HepG2 (cell line): ENCODE measurements around the gene PLCB4. TPM values are rescaled to one million over a fixed set of nuclear protein-coding genes. Genes with fewer than 3 reads are reported as not detected.

ENCODE experiments used
- ATAC-seq: fragments of 200-7000 bp; cut with Tn5 transposase; 3 replicates; pipeline ENCODE4 v1.9.1; 2020; ENCODE audit warnings: mild to moderate bottlenecking, moderate library complexity
- BruUV-seq: library from RNA; stranded (reverse); fragments of 400-500 nt; replicated peaks from 2 replicates; lab custom pipeline; 2021; lab: Mats Ljungman, UMichigan
- CTCF ChIA-PET: fragments of 300-600 bp; formaldehyde crosslinking; extraction: SDS; loops from one replicate; lab custom pipeline; 2021; ENCODE audit warnings: low total read pairs, inconsistent platforms, low intra/inter-chr PET ratio; lab: Yijun Ruan, JAX
- POLR2A ChIA-PET: fragments of 350-600 bp; sonication (Branson Sonifier 250); formaldehyde crosslinking; loops from one replicate; lab custom pipeline; 2020; ENCODE audit warnings: antibody characterized with exemption, inconsistent platforms; lab: Yijun Ruan, JAX
- DNase-seq: peaks from one replicate; pipeline ENCODE4 v3.0.0-alpha.2; 2015; ENCODE audit warnings: low spot score
- FAIRE-seq: peaks from 3 replicates; lab custom pipeline; 2011; peaks lifted over from hg19 to GRCh38; lab: Jason Lieb, UNC
- H2AFZ ChIP-seq: one replicate; pipeline ENCODE4 v1.6.1; 2011; ENCODE audit warnings: low read length, inconsistent platforms
- H3K27ac ChIP-seq: fragments of 300-600 bp; 3 replicates; pipeline ENCODE4 v1.8.0; 2011; ENCODE audit warnings: mixed run types, mild to moderate bottlenecking, mixed read lengths, low read length, inconsistent platforms; ENCODE audit not compliant: insufficient read depth; ENCODE audit errors: extremely low read length
- H3K27me3 ChIP-seq, 2 experiments: fragments of 200-600 bp in 1 of 2; 2 replicates in 1 of 2; 3 replicates in 1 of 2; pipeline versions ENCODE4 v1.6.0 to v1.8.0; 2011; ENCODE audit warnings: low read length in 2 of 2, mild to moderate bottlenecking in 2 of 2, moderate library complexity in 2 of 2, inconsistent platforms in 1 of 2; ENCODE audit not compliant: insufficient read depth in 2 of 2, control insufficient read depth in 1 of 2
- H3K36me3 ChIP-seq, 2 experiments: fragments of 200-600 bp in 1 of 2; replicated peaks in 1 of 2; 2 replicates in 1 of 2; 3 replicates in 1 of 2; pipeline versions ENCODE4 v1.5.1 to v1.8.0; 2011; ENCODE audit warnings: low read length in 2 of 2, inconsistent platforms in 1 of 2; ENCODE audit not compliant: insufficient read depth in 2 of 2, control insufficient read depth in 1 of 2
- H3K4me1 ChIP-seq: 2 replicates; pipeline ENCODE4 v1.5.1; 2012; ENCODE audit warnings: low read length, inconsistent platforms; ENCODE audit not compliant: insufficient read depth
- H3K4me2 ChIP-seq: 2 replicates; pipeline ENCODE4 v1.6.0; 2011; ENCODE audit warnings: low read depth, low read length, inconsistent platforms
- H3K4me3 ChIP-seq, 3 experiments: fragments of 200-600 bp in 1 of 3; sonication (generic), shearing (Covaris generic) in 1 of 3; replicated peaks in 1 of 3; 2 replicates each; pipeline ENCODE4 v1.5.1; 2011 to 2016; ENCODE audit warnings: low read length in 3 of 3, inconsistent platforms in 2 of 3, low read depth in 2 of 3, mild to moderate bottlenecking in 2 of 3, control low read depth in 1 of 3, mixed read lengths in 1 of 3; ENCODE audit not compliant: insufficient read depth in 1 of 3
- H3K79me2 ChIP-seq: one replicate; pipeline ENCODE4 v1.6.1; 2011; ENCODE audit warnings: low read length, inconsistent platforms; ENCODE audit not compliant: insufficient read depth
- H3K9ac ChIP-seq: 2 replicates; pipeline ENCODE4 v1.6.0; 2011; ENCODE audit warnings: mild to moderate bottlenecking, low read depth, low read length, inconsistent platforms; ENCODE audit not compliant: insufficient read depth
- H3K9me3 ChIP-seq: 2 replicates; pipeline ENCODE4 v1.5.1; 2012; ENCODE audit warnings: mild to moderate bottlenecking, low read length
- H4K20me1 ChIP-seq: 2 replicates; pipeline ENCODE4 v1.6.0; 2011; ENCODE audit warnings: inconsistent platforms, mild to moderate bottlenecking, low read length, moderate library complexity; ENCODE audit not compliant: insufficient read depth
- FOXJ3 ChIP-seq: sonication (generic); formaldehyde crosslinking; IDR thresholded peaks from 2 replicates; pipeline ENCODE4 v1.4.0; 2020; ENCODE audit warnings: missing genetic modification reagents, mild to moderate bottlenecking, borderline replicate concordance
- MAFF ChIP-seq: IDR thresholded peaks from 2 replicates; pipeline ENCODE4 v1.6.1; 2011; ENCODE audit warnings: low read depth, low read length, improper control_type of control experiment
- MAFK ChIP-seq, 2 experiments: IDR thresholded peaks in 1 of 2; conservative IDR thresholded peaks in 1 of 2; 2 replicates each; pipeline ENCODE4 v1.6.1; 2011; ENCODE audit warnings: improper control_type of control experiment in 2 of 2, low read length in 2 of 2
- SOX5 ChIP-seq: IDR thresholded peaks from 2 replicates; pipeline ENCODE4 v1.6.1; 2016; ENCODE audit warnings: borderline replicate concordance
- SRSF1 ChIP-seq: fragments of 200-400 bp; formaldehyde crosslinking; optimal IDR thresholded peaks from 2 replicates; pipeline ENCODE3; 2017; ENCODE audit warnings: mild to moderate bottlenecking, low read depth, low read length, moderate library complexity
- ZBTB44 ChIP-seq: sonication (generic); formaldehyde crosslinking; IDR thresholded peaks from 2 replicates; pipeline ENCODE4 v1.4.0; 2020; ENCODE audit warnings: missing genetic modification reagents
- ZEB1 ChIP-seq: IDR thresholded peaks from 2 replicates; pipeline ENCODE4 v1.6.1; 2012; ENCODE audit warnings: mild to moderate bottlenecking, low read depth, inconsistent platforms; ENCODE audit not compliant: insufficient replicate concordance
- ZFYVE20 ChIP-seq: sonication (generic); formaldehyde crosslinking; IDR thresholded peaks from 2 replicates; pipeline ENCODE4 v1.8.0; 2023; ENCODE audit warnings: low read depth, mild to moderate bottlenecking, moderate library complexity, missing genetic modification reagents, borderline replicate concordance
- ZGPAT ChIP-seq: IDR thresholded peaks from 2 replicates; pipeline ENCODE4 v1.6.1; 2016; ENCODE audit warnings: mild to moderate bottlenecking
- ZNF563 ChIP-seq: sonication (generic); formaldehyde crosslinking; IDR thresholded peaks from 2 replicates; pipeline ENCODE4 v1.8.0; 2022; ENCODE audit warnings: mild to moderate bottlenecking, moderate library complexity, missing genetic modification reagents
- ZNF670 ChIP-seq: sonication (generic); formaldehyde crosslinking; IDR thresholded peaks from 2 replicates; pipeline ENCODE4 v1.8.0; 2022; ENCODE audit warnings: mild to moderate bottlenecking, missing genetic modification reagents, borderline replicate concordance
- ZNF724P ChIP-seq: sonication (generic); formaldehyde crosslinking; IDR thresholded peaks from 2 replicates; pipeline ENCODE4 v1.8.0; 2022; ENCODE audit warnings: missing genetic modification reagents, borderline replicate concordance
- ZNF816 ChIP-seq: sonication (generic); formaldehyde crosslinking; IDR thresholded peaks from 2 replicates; pipeline ENCODE4 v1.8.0; 2022; ENCODE audit warnings: missing genetic modification reagents, mild to moderate bottlenecking, borderline replicate concordance
- in situ Hi-C: cut with HindIII; loops from 2 replicates; pipeline ENCODE4 v1.10.0; 2017; ENCODE audit warnings: low pct_unique_long_range_greater_than_20kb; ENCODE audit not compliant: extremely low pct_ligation_motif_present
- intact Hi-C: fragments of 100-400 bp; cut with micrococcal nuclease; formaldehyde crosslinking; loops from one replicate; pipeline ENCODE4 v1.10.0; 2022; ENCODE audit not compliant: unreplicated experiment
- polyA plus RNA-seq, 8 experiments: library from polyadenylated mRNA; depleted of rRNA in 3 of 8; stranded (reverse) in 7 of 8; unstranded in 1 of 8; fragments of >200 nt; fragmentation: Illumina TruSeq in 4 of 8; extraction: Trizol in 4 of 8; gene quantifications; 2 replicates each; pipeline versions ENCODE4 v1.2.1 to v1.2.3, GENCODE V29; 2011 to 2016; ENCODE audit warnings: low read depth in 4 of 8, missing spikeins in 1 of 8, mixed read lengths in 1 of 8; ENCODE audit not compliant: insufficient read depth in 1 of 8
- total RNA-seq, 5 experiments: library from RNA; depleted of rRNA; stranded (reverse); fragments of >200 nt; fragmentation: Illumina TruSeq; extraction: Trizol; gene quantifications; 2 replicates each; pipeline ENCODE4 v1.2.3, GENCODE V29; 2016; ENCODE audit warnings: low read depth in 1 of 5

Gene PLCB4
- total and polyA plus RNA-seq, 2 of the 13 experiments (the other 11 are each of a cell fraction or from before 2014, with no cell fraction given): 0.01 TPM; not detected in 1

GRCh38 chr20:9427430-9428291 lies 358.8 kb downstream of the PLCB4 start (continued):
- no peak for TF ChIP-seq SRSF1
- TF ChIP-seq ZEB1: no peak
- TF ChIP-seq ZBTB44 (CRISPR knock-in tag): no peak
- TF ChIP-seq FOXJ3: no peak
- TF ChIP-seq ZNF816: no peak
- no peak for TF ChIP-seq ZNF670 (CRISPR knock-in tag)
- no peak for TF ChIP-seq SOX5
- no peak for TF ChIP-seq ZNF724P (CRISPR knock-in tag)
- TF ChIP-seq ZNF563 (CRISPR knock-in tag): no peak
- TF ChIP-seq ZFYVE20: no peak

- ATAC-seq: no peak
- no TSS peak for BruUV-seq
- Histone ChIP-seq H3K27ac (no peak overlapping the region), H2AFZ (no peak overlapping the region), H3K9me3 (no peaks in the 10 kb centered on the region), H3K4me3 (no peak overlapping the region), H3K9ac (no peak overlapping the region), H3K79me2 (no peaks in the 10 kb centered on the region), H4K20me1 (no peaks in the 10 kb centered on the region), H3K4me1 (no peaks in the 10 kb centered on the region), H3K4me2 (no peak overlapping the region), H3K27me3 (peaks cover 0 to 1% of the 10 kb centered on the region in 2 experiments; a peak in 1 of 5 replicates), H3K36me3 (no peaks in the 10 kb centered on the region)
- FAIRE-seq: no peak
- intact Hi-C loops (no loop called here), in situ Hi-C loops (no loop called here)
- no peak for DNase-seq
- POLR2A ChIA-PET: no interaction called here
- CTCF ChIA-PET: no interaction called here
- TF ChIP-seq ZGPAT: no peak
- TF ChIP-seq MAFF: peak; percentile 60
- TF ChIP-seq MAFK (conservative IDR thresholded peaks at IDR 0.05 in 1 of 2, IDR thresholded peaks at IDR 0.05 in 1 of 2; ENCODE audit: low read length in 2 of 2): peak; percentile 71 to 84
These were observed 359.4 kb downstream of the PLCB4 start for GRCh38 chr20:9428292-9428607.
